GM12878 (cell line): ENCODE data around the gene CCNL2. TPM values are rescaled to one million over a fixed set of nuclear protein-coding genes. Genes with fewer than 3 reads are reported as not detected.

Experiments used
- ATF7 ChIP-seq: fragments of 450-650 bp; IDR thresholded peaks from 2 replicates; pipeline ENCODE4 v1.6.1; 2016; ENCODE audit warnings: low read depth, mild to moderate bottlenecking
- BACH1 ChIP-seq: fragments of 450-650 bp; IDR thresholded peaks from 2 replicates; pipeline ENCODE4 v1.6.1; 2017; ENCODE audit warnings: mild to moderate bottlenecking, borderline replicate concordance
- CEBPB ChIP-seq, 2 experiments: fragments of 150-350 bp in 1 of 2; IDR thresholded peaks; 2 replicates each; pipeline ENCODE4 v1.6.1; 2012 to 2014; ENCODE audit warnings: low read depth in 2 of 2, low read length in 2 of 2, borderline replicate concordance in 1 of 2, inconsistent platforms in 1 of 2
- FOS ChIP-seq: IDR thresholded peaks from 3 replicates; pipeline ENCODE4 v1.6.1; 2011; ENCODE audit warnings: borderline replicate concordance; ENCODE audit not compliant: insufficient read length; ENCODE audit errors: extremely low read depth
- KAT2A ChIP-seq: conservative IDR thresholded peaks from 2 replicates; pipeline ENCODE4 v1.6.1; 2011; ENCODE audit warnings: low read depth, low read length; ENCODE audit not compliant: control insufficient read depth
- LARP7 ChIP-seq: fragments of 450-650 bp; IDR thresholded peaks from 2 replicates; pipeline ENCODE4 v1.6.1; 2017; ENCODE audit warnings: mild to moderate bottlenecking
- MYC ChIP-seq: IDR thresholded peaks from 2 replicates; pipeline ENCODE4 v1.6.1; 2011; ENCODE audit warnings: mild to moderate bottlenecking, low read length, moderate library complexity, inconsistent platforms; ENCODE audit not compliant: insufficient read depth, insufficient replicate concordance, insufficient read length, severe bottlenecking
- RAD21 ChIP-seq: IDR thresholded peaks from 2 replicates; pipeline ENCODE4 v1.6.1; 2011; ENCODE audit warnings: mild to moderate bottlenecking, low read depth, low read length, moderate library complexity; ENCODE audit not compliant: insufficient read depth
- SIX5 ChIP-seq: IDR thresholded peaks from 2 replicates; pipeline ENCODE4 v1.6.1; 2011; ENCODE audit warnings: mild to moderate bottlenecking, low read depth, low read length, moderate library complexity; ENCODE audit not compliant: severe bottlenecking
- SPI1 ChIP-seq: IDR thresholded peaks from 2 replicates; pipeline ENCODE4 v1.6.1; 2011; ENCODE audit warnings: low read depth, mild to moderate bottlenecking, low read length, moderate library complexity, borderline replicate concordance; ENCODE audit not compliant: insufficient read depth
- STAT1 ChIP-seq: fragments of 450-650 bp; conservative IDR thresholded peaks from 2 replicates; pipeline ENCODE4 v1.6.1; 2014; ENCODE audit warnings: antibody characterized with exemption, mild to moderate bottlenecking
- YY1 ChIP-seq: IDR thresholded peaks from 2 replicates; pipeline ENCODE4 v1.6.1; 2011; ENCODE audit warnings: low read depth, mild to moderate bottlenecking, low read length
- polyA plus RNA-seq, 11 experiments: library from polyadenylated mRNA; depleted of rRNA in 4 of 11; unstranded in 6 of 11; stranded (reverse) in 5 of 11; fragments of >200 nt; fragmentation: Nextera tagmentation in 4 of 11; fragmentation: Illumina TruSeq in 1 of 11; extraction: Ambion mirVana in 4 of 11; extraction: Trizol in 1 of 11; gene quantifications; 1 replicate in 1 of 11; 2 replicates in 10 of 11; pipeline versions ENCODE4 v1.2.1 to v1.2.3, GENCODE V29; 2011 to 2016; ENCODE audit warnings: inconsistent platforms in 2 of 11, missing spikeins in 2 of 11, low read depth in 1 of 11
- total RNA-seq, 4 experiments: library from RNA; depleted of rRNA in 3 of 4; stranded (reverse); fragments of >200 nt in 3 of 4; fragmentation: Illumina TruSeq in 1 of 4; extraction: Trizol in 1 of 4; gene quantifications; 2 replicates each; pipeline versions ENCODE4 v1.2.1 to v1.2.3, GENCODE V29; 2013 to 2021
- TF ChIP-seq, protein P1 (sequence below): fragments of 450-650 bp; formaldehyde crosslinking; IDR thresholded peaks from 2 replicates; pipeline ENCODE4 v1.4.0; 2020; ENCODE audit warnings: mild to moderate bottlenecking, moderate library complexity
- TF ChIP-seq, protein P2 (sequence below): fragments of 450-650 bp; conservative IDR thresholded peaks from 2 replicates; pipeline ENCODE4 v1.6.1; 2017; ENCODE audit warnings: mild to moderate bottlenecking, moderate library complexity
- TF ChIP-seq, protein P3 (sequence below): fragments of 450-650 bp; IDR thresholded peaks from 2 replicates; pipeline ENCODE4 v1.6.1; 2018; ENCODE audit warnings: mild to moderate bottlenecking, low read depth, moderate library complexity; ENCODE audit not compliant: partially characterized antibody
- TF ChIP-seq, protein P4 (sequence below): fragments of 450-650 bp; IDR thresholded peaks from 2 replicates; pipeline ENCODE4 v1.6.1; 2017; ENCODE audit warnings: mild to moderate bottlenecking, moderate library complexity

The CCNL2 gene
- total and polyA plus RNA-seq, 10 of the 15 experiments (the other 5 are each of a cell fraction or from before 2014, with no cell fraction given) = 2.1 to 143 (median 101) TPM

DNA sequence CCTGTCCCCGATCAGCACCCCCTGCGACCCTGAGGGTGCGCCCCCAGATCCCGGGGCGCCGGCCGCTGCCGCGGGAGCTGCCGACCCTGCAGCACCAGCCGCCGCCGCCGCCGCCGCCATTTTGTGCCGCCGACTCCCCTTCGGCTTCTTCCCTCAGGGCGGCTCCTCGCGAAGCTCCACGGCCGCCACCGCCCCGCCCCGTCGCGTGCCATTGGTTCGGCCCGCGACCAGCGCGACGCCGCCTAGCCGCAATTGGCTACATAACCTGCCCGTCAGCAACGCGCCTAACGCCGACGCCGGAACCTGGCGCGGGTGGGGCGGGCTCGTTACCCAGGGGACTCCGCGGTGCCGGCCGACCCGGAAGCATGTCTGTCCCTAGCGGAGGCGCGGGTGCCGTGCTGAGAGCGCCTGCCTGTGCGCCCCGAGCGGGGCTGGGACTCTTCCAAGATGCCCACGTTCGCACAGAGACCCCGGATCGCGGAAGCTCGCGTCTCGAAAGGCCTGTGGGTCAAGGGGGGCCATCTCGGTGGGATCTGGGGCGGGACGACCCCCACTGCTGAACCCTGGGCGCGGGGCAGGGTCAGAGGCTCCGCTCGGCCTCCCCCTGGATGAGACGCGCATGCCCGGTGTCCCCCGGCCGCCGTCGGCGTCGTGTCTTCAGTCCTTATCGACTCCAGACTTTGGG is at the start of gene CCNL2 (continued):
- TF ChIP-seq KAT2A = no peak
- TF ChIP-seq FOS = peak; percentile 94
- TF ChIP-seq MYC = peak; percentile 71
- TF ChIP-seq, protein P1, sequence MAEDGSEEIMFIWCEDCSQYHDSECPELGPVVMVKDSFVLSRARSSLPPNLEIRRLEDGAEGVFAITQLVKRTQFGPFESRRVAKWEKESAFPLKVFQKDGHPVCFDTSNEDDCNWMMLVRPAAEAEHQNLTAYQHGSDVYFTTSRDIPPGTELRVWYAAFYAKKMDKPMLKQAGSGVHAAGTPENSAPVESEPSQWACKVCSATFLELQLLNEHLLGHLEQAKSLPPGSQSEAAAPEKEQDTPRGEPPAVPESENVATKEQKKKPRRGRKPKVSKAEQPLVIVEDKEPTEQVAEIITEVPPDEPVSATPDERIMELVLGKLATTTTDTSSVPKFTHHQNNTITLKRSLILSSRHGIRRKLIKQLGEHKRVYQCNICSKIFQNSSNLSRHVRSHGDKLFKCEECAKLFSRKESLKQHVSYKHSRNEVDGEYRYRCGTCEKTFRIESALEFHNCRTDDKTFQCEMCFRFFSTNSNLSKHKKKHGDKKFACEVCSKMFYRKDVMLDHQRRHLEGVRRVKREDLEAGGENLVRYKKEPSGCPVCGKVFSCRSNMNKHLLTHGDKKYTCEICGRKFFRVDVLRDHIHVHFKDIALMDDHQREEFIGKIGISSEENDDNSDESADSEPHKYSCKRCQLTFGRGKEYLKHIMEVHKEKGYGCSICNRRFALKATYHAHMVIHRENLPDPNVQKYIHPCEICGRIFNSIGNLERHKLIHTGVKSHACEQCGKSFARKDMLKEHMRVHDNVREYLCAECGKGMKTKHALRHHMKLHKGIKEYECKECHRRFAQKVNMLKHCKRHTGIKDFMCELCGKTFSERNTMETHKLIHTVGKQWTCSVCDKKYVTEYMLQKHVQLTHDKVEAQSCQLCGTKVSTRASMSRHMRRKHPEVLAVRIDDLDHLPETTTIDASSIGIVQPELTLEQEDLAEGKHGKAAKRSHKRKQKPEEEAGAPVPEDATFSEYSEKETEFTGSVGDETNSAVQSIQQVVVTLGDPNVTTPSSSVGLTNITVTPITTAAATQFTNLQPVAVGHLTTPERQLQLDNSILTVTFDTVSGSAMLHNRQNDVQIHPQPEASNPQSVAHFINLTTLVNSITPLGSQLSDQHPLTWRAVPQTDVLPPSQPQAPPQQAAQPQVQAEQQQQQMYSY (CRISPR knock-in tag) = no peak
- TF ChIP-seq STAT1 = peak; percentile 21; the same call in 1 of the 2 replicates
- peak; percentile 96 for TF ChIP-seq YY1
- no peak for TF ChIP-seq SIX5
- TF ChIP-seq LARP7 = peak; percentile 89; the same call in 1 of the 2 replicates
- peak; percentile 61 for TF ChIP-seq BACH1
- no peak for TF ChIP-seq ATF7
- no peak for TF ChIP-seq SPI1
- TF ChIP-seq, protein P2, sequence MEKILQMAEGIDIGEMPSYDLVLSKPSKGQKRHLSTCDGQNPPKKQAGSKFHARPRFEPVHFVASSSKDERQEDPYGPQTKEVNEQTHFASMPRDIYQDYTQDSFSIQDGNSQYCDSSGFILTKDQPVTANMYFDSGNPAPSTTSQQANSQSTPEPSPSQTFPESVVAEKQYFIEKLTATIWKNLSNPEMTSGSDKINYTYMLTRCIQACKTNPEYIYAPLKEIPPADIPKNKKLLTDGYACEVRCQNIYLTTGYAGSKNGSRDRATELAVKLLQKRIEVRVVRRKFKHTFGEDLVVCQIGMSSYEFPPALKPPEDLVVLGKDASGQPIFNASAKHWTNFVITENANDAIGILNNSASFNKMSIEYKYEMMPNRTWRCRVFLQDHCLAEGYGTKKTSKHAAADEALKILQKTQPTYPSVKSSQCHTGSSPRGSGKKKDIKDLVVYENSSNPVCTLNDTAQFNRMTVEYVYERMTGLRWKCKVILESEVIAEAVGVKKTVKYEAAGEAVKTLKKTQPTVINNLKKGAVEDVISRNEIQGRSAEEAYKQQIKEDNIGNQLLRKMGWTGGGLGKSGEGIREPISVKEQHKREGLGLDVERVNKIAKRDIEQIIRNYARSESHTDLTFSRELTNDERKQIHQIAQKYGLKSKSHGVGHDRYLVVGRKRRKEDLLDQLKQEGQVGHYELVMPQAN = peak; percentile 63; the same call in 1 of the 2 replicates
- TF ChIP-seq, protein P3, sequence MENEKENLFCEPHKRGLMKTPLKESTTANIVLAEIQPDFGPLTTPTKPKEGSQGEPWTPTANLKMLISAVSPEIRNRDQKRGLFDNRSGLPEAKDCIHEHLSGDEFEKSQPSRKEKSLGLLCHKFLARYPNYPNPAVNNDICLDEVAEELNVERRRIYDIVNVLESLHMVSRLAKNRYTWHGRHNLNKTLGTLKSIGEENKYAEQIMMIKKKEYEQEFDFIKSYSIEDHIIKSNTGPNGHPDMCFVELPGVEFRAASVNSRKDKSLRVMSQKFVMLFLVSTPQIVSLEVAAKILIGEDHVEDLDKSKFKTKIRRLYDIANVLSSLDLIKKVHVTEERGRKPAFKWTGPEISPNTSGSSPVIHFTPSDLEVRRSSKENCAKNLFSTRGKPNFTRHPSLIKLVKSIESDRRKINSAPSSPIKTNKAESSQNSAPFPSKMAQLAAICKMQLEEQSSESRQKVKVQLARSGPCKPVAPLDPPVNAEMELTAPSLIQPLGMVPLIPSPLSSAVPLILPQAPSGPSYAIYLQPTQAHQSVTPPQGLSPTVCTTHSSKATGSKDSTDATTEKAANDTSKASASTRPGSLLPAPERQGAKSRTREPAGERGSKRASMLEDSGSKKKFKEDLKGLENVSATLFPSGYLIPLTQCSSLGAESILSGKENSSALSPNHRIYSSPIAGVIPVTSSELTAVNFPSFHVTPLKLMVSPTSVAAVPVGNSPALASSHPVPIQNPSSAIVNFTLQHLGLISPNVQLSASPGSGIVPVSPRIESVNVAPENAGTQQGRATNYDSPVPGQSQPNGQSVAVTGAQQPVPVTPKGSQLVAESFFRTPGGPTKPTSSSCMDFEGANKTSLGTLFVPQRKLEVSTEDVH = no peak
- TF ChIP-seq, protein P4, sequence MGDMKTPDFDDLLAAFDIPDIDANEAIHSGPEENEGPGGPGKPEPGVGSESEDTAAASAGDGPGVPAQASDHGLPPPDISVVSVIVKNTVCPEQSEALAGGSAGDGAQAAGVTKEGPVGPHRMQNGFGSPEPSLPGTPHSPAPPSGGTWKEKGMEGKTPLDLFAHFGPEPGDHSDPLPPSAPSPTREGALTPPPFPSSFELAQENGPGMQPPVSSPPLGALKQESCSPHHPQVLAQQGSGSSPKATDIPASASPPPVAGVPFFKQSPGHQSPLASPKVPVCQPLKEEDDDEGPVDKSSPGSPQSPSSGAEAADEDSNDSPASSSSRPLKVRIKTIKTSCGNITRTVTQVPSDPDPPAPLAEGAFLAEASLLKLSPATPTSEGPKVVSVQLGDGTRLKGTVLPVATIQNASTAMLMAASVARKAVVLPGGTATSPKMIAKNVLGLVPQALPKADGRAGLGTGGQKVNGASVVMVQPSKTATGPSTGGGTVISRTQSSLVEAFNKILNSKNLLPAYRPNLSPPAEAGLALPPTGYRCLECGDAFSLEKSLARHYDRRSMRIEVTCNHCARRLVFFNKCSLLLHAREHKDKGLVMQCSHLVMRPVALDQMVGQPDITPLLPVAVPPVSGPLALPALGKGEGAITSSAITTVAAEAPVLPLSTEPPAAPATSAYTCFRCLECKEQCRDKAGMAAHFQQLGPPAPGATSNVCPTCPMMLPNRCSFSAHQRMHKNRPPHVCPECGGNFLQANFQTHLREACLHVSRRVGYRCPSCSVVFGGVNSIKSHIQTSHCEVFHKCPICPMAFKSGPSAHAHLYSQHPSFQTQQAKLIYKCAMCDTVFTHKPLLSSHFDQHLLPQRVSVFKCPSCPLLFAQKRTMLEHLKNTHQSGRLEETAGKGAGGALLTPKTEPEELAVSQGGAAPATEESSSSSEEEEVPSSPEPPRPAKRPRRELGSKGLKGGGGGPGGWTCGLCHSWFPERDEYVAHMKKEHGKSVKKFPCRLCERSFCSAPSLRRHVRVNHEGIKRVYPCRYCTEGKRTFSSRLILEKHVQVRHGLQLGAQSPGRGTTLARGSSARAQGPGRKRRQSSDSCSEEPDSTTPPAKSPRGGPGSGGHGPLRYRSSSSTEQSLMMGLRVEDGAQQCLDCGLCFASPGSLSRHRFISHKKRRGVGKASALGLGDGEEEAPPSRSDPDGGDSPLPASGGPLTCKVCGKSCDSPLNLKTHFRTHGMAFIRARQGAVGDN = peak; percentile 33
- no peak for TF ChIP-seq CEBPB (IDR thresholded peaks at IDR 0.05; ENCODE audit: borderline replicate concordance in 1 of 2, low read depth in 2 of 2, low read length in 2 of 2)
- TF ChIP-seq RAD21 = no peak
